ENCODE results near the gene PSPH. TPM values are rescaled to one million over a fixed set of nuclear protein-coding genes. Genes with fewer than 3 reads are reported as not detected.

The PSPH gene
- polyA plus RNA-seq, 1 of the 3 experiments (the other 2 are of a cell fraction): 50.5 TPM

- TF ChIP-seq PBX3 (IDR thresholded peaks at IDR 0.05): peak; percentile 45
- TF ChIP-seq YY1 (IDR thresholded peaks at IDR 0.05; ENCODE audit: low read depth): no peak
- TF ChIP-seq IRF3 (IDR thresholded peaks at IDR 0.05; ENCODE audit: low read depth, low read length): no peak
- TF ChIP-seq USF2 (IDR thresholded peaks at IDR 0.05; ENCODE audit: borderline replicate concordance, low read depth, low read length): no peak
- TF ChIP-seq RAD21 (IDR thresholded peaks at IDR 0.05; ENCODE audit: low read length): no peak
These were observed 46.5 kb upstream of the PSPH start (continued) for GRCh38 chr7:56097700-56098099.

- 37% methylated on average over 18 of the region's 19 CpGs for WGBS (ENCODE audit: low lambda C conversion rate)
- Histone ChIP-seq H3F3A (replicated peaks; ENCODE audit: insufficient read depth) (peaks cover 22% of the 10 kb centered on the region), H2AFZ (ENCODE audit: low read depth) (no peak within 1 kb of the TSS), H3K27me3 (ENCODE audit: insufficient read depth) (no peaks in the 10 kb centered on the region), H3K9ac (no peak within 1 kb of the TSS), H3K79me2 (ENCODE audit: insufficient read depth) (no peaks in the 10 kb centered on the region), H3K4me2 (peak within 1 kb of the TSS; percentile 42; the same call in 1 of the 2 replicates), H3K9me2 (no peaks in the 10 kb centered on the region), H3K27ac (ENCODE audit: low read depth in 2 of 2, low read length in 1 of 2) (peak within 1 kb of the TSS; percentile 37 to 58; a peak in 3 of 4 replicates), H4K20me1 (ENCODE audit: insufficient read depth) (no peaks in the 10 kb centered on the region), H3K9me3 (no peaks in the 10 kb centered on the region), H3K4me1 (ENCODE audit: control insufficient read depth in 1 of 2, insufficient read depth in 2 of 2, low read depth in 1 of 2, low read length in 1 of 2) (peaks cover 5 to 13% of the 10 kb centered on the region in 2 experiments; a peak in 2 of 4 replicates), H3K36me3 (replicated peaks in 1 of 2; ENCODE audit: control insufficient read depth in 1 of 2, insufficient read depth in 2 of 2, low read length in 1 of 2) (peaks cover 0 to 14% of the 10 kb centered on the region in 2 experiments), H3K4me3 (ENCODE audit: low read depth in 2 of 2, low read length in 1 of 2) (no peak within 1 kb of the TSS)
- POLR2A ChIA-PET: interaction anchor here (0.6 to 1.4 kb wide), 5 partner anchors 8 to 42 kb away, joined by 3 to 8 read pairs (median 4); partner anchors contain the start of genes CCT6A and PSPH
- DNase-seq: peak; percentile 74
- CTCF ChIA-PET: interaction anchor here (0.6 to 4.7 kb wide), 10 partner anchors 8 to 451 kb away, joined by 3 to 30 read pairs (median 3); partner anchors contain the start of genes CCT6A and PSPH
- TF ChIP-seq, protein P1, sequence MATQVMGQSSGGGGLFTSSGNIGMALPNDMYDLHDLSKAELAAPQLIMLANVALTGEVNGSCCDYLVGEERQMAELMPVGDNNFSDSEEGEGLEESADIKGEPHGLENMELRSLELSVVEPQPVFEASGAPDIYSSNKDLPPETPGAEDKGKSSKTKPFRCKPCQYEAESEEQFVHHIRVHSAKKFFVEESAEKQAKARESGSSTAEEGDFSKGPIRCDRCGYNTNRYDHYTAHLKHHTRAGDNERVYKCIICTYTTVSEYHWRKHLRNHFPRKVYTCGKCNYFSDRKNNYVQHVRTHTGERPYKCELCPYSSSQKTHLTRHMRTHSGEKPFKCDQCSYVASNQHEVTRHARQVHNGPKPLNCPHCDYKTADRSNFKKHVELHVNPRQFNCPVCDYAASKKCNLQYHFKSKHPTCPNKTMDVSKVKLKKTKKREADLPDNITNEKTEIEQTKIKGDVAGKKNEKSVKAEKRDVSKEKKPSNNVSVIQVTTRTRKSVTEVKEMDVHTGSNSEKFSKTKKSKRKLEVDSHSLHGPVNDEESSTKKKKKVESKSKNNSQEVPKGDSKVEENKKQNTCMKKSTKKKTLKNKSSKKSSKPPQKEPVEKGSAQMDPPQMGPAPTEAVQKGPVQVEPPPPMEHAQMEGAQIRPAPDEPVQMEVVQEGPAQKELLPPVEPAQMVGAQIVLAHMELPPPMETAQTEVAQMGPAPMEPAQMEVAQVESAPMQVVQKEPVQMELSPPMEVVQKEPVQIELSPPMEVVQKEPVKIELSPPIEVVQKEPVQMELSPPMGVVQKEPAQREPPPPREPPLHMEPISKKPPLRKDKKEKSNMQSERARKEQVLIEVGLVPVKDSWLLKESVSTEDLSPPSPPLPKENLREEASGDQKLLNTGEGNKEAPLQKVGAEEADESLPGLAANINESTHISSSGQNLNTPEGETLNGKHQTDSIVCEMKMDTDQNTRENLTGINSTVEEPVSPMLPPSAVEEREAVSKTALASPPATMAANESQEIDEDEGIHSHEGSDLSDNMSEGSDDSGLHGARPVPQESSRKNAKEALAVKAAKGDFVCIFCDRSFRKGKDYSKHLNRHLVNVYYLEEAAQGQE (IDR thresholded peaks at IDR 0.05; ENCODE audit: low read depth, low read length): no peak
- no peak for TF ChIP-seq GABPA (IDR thresholded peaks at IDR 0.05; ENCODE audit: low read depth)
- no peak for TF ChIP-seq CHD2 (IDR thresholded peaks at IDR 0.05; ENCODE audit: low read length, partially characterized antibody)
- no peak for TF ChIP-seq MXI1 (IDR thresholded peaks at IDR 0.05; ENCODE audit: low read depth, low read length)
- TF ChIP-seq RFX5 (IDR thresholded peaks at IDR 0.05; ENCODE audit: low read length): no peak
- peak; percentile 63; the same call in 1 of the 2 replicates for TF ChIP-seq MEF2A (IDR thresholded peaks at IDR 0.05; ENCODE audit: borderline replicate concordance, low read depth)
- TF ChIP-seq CTCF (IDR thresholded peaks at IDR 0.05): peak; percentile 51
- no peak for TF ChIP-seq ELF1 (IDR thresholded peaks at IDR 0.05)
- TF ChIP-seq JUND (IDR thresholded peaks at IDR 0.05): 0 out of 2 replicates have a peak, but pooled peaks have one; percentile 12
- no peak for TF ChIP-seq FOXJ3 (CRISPR knock-in tag; IDR thresholded peaks at IDR 0.05)
- TF ChIP-seq RCOR1 (IDR thresholded peaks at IDR 0.05; ENCODE audit: low read length): no peak
- TF ChIP-seq SIN3A (IDR thresholded peaks at IDR 0.05; ENCODE audit: borderline replicate concordance, low read depth, low read length): no peak
- peak; percentile 51 for TF ChIP-seq RAD21 (IDR thresholded peaks at IDR 0.05; ENCODE audit: low read length)
- TF ChIP-seq TAF1 (IDR thresholded peaks at IDR 0.05; ENCODE audit: borderline replicate concordance, low read depth, low read length): no peak
- peak; percentile 88 for TF ChIP-seq NFIC (IDR thresholded peaks at IDR 0.05; ENCODE audit: borderline replicate concordance)
- TF ChIP-seq, protein P2, sequence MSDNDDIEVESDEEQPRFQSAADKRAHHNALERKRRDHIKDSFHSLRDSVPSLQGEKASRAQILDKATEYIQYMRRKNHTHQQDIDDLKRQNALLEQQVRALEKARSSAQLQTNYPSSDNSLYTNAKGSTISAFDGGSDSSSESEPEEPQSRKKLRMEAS (IDR thresholded peaks at IDR 0.05; ENCODE audit: low read depth): no peak
- TF ChIP-seq USF1 (IDR thresholded peaks at IDR 0.05; ENCODE audit: borderline replicate concordance, low read depth): no peak
These were observed 41.7 kb upstream of the PSPH start, which contains the start of gene PHKG1 for GRCh38 chr7:56092789-56093531. Gene PHKG1, minus strand, starts transcription at chr7:56092952. Its CDS starts 4,011 bp downstream, at chr7:56088941.
